GM18520 (cell line): Measurements from ENCODE around the gene FSIP1.

Source experiments
- ATAC-seq: cut with Tn5 transposase; IDR thresholded peaks from one replicate; pipeline ENCODE4 v1.9.1; 2021; ENCODE audit not compliant: unreplicated experiment

FSIP1 gene

DNA sequence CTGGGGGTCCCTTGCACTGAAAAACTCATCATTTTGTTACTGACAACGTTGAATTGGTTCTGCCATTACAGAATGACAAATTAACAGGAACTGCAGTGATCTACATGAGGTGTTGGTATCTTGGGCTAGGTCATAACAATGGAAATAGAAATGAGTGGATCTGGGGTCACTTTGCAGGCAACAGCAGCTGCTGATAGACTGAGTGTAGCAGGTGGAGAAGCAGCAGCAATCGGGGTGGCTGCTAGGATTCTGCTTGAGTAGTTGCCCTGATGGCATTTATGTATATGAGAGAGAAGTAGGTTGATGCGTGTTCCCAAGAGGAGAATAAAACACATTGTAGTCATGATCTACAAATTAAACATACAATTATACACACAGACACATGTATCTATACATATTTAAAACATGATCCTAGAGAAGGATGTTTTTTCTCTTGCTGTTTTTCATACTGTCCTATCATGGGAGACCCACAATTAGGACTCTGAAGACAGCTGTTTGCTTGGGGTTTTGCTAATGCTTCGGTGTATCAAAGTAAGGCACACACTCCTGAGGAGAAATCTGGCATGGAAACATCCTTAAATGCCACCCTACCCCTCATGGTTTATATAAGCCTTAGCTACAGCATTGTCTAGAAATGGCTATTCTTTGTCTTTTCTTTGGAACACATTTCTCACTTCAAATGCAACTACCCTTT is 217.5 kb downstream of the FSIP1 start:
- no peak for ATAC-seq

DNA sequence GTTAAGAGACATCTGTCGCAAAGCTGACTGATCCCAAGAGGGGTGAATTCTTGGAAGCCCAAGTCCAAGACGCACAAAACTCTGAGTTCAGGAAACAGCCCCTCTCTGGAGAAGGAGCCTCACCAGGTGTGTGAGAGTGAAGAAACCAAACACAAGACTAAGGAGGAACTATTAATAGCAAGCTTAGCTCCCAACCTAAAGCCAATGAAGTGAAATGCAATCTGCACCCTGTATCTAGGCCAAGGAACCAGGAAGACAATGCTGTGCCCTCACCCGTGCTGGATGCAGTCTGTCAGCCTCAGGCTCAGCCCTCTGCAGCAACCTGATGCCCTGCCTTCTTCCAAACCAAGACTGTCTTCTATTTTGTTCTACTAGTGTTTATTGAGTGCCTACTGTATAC is 224.2 kb downstream of the FSIP1 start:
- ATAC-seq: no peak

DNA sequence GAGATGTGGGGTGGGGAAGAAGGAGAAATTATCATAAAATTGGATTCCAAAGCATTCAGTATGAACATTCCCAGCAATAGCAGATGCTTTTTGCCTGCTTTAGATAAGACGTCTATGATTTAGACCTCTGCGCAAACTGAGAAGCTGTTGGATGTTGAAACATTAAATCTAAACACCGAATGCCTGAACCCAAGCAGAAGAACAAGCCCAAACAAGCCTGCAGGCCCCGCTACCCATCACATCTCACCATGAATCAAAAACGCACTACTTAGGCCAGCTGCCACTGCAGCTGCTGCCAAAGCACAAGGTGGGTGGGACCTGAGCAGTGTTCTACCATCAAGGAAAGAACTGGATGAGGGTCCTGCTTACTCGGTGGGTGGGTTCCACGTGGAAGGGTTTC is 226.2 kb downstream of the FSIP1 start:
- ATAC-seq: no peak

DNA sequence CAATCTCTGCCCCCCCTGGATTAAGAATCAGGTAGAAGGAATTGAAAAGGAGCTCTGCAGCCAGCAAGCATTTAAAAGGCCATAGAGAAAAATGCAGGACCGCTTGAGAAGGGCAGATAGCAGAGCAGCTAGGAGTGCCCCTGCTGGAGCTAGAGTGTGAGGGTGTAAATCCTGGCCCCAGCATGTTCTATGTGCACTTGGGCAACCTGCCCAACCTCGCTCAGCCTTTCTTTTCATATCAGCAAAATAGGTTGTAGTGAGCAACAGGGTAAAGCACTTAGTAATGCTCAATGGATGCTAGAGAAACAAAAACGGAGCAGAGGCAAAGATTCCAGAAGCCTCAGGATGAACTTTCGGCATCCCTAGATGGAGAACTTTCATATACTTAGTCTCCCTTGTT is 226.8 kb downstream of the FSIP1 start:
- no peak for ATAC-seq

DNA sequence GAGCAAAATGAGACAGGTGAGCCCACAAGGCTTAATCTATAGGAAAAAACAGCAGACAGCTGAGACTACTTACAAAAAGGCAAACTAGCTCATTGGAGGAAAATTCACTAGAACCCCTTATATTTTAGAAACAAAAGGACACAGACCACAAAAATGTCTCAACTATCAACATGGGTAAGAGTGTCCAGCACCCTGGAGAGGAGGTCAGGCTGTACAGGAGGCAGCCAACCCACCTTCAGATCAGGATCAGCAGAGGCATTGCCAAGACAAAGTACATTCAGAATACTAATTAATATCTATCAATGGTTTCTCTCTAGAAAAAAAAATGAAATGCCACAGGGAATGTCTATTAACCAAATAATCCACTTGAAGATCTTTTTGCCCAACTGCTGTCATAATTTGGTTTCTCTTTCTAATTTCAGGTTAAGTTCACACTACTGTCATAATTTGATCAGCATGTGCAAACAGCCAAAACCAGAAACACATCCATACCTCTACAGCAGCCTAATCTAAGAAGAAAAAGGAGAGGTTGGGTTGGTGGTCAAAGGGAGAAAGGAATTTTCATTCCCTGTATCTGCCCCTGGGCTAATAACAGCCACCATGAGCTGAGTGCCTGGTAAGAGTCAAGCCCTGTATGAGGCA is 227.8 kb downstream of the FSIP1 start:
- ATAC-seq: no peak

DNA sequence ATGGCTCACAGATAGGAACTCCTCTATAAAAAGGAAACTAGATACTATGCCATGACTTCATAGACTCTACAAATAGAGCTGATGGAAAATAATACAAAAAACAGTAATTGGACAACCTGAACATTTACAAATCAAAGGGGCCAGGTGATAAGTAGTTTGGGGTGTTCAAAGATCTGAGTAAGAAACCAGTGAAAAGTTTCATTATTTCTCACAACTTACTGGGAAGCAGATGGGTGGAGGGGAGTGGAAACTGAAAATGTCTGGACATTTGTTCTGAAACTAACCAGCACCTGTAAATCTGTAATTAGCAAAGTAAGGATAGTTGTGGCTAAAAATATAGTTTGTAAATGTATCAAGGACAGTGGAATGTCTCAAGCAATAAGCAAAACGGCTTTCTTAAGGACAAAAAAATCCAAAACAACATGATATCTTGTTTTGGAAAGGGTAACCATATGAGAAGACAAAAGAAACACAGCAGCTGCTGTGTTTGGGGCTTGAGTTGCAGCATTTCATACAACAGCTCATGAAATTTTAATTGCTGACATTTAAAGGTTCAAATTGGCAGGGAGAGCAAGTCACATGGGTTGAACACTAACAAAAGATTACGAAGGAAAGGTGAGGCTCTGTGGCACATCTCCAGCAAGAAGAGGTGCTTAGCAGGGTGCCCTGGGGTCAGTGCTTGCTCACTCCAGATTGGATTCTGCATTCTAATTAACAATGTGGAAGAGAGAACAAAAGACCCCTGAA is 228.5 kb downstream of the FSIP1 start:
- no peak for ATAC-seq

DNA sequence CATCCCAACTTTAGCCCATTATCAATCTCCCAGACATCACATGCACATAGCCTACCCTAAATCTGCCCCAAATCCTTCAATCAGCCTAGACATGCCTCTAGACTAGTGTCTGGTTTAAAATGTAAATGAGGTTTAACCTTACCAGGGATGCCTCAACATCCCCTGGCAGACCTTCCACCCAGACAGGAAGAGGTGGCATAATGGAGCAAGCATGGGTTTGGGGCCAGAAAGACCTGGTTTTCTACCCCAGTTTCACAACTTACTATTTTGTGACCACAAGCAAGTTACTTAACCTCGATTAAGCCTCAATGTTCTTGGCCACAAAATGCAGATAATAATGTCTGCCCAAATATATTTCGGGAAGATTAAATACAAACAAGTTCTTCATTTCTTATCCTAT is 230.1 kb downstream of the FSIP1 start:
- ATAC-seq: no peak

DNA sequence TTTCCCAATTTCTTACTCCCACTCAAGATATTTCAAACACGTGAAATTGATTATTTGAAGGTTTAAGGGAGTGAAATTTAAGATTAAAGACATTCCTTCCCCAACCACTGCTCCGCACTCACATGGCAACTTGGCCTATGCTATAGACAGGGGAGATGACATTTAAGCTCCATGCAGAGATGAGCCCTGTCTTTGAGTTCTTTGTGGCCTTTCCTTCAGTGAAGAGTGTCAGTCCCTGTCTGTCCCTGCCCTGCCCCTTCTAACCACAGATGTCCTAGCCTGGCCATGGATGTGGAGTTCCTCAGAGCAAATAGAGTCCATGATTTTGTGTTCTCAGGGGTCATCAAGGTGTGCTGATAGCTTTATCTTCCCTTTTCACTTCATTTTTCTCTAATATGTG is 231.2 kb downstream of the FSIP1 start:
- no peak for ATAC-seq
